ENCODE measurements around the gene NFIC.
"Not testable (repeated sequence)": the region's sequence is repeated elsewhere in the genome, so short reads cannot be mapped to it uniquely, and the experiment has no call there.

Gene NFIC

DNA sequence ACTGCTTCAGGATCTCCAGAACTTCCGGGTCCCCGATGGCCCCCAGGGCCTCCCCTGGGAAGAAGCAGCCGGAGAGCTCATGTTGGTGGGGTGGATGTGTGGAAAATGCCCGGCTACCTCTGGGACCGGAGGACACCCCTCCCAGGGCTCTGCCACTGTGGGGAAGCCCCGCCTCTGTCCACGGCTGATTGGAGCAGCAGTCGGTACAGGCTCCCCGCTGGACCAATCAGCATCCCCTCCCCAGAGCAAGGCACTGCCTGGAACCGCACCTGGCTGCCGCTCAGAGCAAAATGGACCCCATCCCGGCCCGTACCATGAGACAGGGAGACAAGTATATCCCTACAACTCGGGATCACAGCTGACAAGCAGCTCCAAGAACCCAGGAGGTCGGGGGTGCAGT lies 127.7 kb downstream of the NFIC start:
- H3K4me3 ChIP-seq (ENCODE audit: low read length): peak overlapping the region; percentile 41
- DNase-seq (ENCODE audit: low read depth, low spot score): peak; percentile 57

DNA sequence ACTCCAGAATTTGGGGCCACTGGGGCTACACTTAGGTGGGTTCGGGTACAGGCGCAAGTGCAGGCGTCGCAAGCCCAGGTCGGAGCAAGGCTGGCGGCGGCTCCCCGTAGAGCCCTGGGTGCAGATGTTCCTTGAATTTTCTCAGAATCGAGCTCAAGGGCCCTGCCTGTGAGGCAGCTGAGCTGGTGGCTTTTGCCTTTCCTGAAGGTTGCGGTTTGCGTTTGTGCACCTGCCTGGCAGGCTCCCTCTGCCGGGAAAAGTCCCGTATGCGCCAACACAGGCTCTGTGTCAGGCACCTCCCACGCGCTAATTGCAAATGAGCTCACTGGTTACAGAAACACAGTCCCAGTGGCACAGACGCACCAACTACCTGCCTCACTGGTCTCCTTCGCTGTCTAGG lies 128.2 kb downstream of the NFIC start:
- DNase-seq (ENCODE audit: low read depth, low spot score): peak; percentile 95
- H3K4me3 ChIP-seq (ENCODE audit: low read length): peak overlapping the region; percentile 41

DNA sequence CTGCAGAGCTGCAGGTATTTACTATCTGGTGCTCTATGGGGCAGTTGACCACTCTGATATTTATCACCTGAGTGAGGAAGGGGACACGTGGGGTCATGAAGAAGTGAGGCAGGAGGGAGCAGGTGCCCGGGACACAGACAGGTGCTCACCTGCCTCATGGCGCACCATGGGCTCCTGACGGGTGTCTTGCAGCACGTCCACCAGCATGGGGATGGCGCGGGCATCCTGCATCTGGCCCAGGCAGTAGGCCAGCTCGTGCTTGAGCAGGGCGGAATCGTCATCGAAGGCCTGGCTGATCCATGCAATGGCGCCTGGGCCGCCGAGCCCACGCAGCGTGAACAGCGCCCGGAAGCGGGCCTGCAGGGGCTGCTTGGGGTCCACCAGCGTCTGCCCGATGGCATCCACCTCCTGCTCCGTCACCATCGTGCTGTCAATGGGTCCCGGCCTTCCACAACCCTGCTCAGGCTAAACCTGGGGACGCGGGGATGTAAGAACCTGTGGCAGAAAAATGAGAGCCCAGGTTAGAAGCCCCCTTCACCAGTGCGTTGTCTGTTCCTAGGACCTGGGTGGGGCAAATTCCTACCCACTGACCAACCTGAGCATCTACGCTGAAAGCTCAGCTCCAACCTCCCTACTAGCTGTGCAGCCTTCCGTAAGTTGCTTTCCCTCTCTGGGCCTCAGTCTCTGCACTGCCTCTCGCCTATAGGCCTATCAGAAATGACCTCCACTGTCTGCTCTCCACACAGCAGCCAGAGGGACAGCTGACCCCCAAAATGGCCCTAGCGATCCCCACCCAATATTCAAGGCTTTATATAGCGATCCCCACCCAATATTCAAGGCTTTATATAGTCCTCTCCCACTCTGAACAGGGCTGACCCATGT lies 130.2 kb downstream of the NFIC start:
- DNase-seq (ENCODE audit: low read depth, low spot score): no peak

DNA sequence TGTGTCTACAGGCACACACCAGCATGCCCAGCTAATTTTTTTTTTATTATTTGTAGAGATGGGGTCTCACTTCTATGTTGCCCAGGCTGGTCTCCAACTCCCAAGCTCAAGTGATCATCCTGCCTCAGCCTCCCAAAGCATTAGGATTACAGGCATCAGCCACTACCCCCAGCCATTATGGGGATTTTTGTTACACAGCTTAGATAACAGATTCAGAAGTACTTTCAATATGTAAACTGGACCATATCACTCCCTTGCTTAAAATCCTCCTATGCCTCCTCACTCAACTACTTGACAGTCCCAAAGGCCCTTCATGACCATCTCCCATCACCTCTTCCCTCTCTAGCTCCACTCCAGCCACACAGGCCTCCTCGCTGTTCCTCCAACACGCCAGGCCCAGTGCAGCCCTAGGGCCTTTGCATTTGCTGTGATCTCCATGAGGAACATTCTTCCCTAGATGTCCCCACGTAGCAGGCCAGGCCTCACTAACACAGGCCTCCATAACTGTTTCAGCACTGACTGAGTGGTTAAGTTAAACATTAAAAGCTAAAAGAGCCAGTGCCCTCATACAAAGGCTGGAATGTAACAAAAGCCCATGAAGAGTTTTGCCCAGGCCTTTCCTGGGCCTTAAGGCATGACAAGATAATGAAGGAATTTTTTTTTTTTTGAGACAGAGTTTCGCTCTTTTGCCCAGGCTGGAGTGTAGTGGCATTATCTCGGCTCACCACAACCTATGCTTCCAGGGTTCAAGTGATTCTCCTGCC lies 131.6 kb downstream of the NFIC start:
- H3K4me3 ChIP-seq (ENCODE audit: low read length): no peak overlapping the region
- no peak for DNase-seq (ENCODE audit: low read depth, low spot score)

More for the DNA sequence above, 130.2 kb downstream of the NFIC start:
- no peak overlapping the region for H3K4me3 ChIP-seq (ENCODE audit: low read length)

DNA sequence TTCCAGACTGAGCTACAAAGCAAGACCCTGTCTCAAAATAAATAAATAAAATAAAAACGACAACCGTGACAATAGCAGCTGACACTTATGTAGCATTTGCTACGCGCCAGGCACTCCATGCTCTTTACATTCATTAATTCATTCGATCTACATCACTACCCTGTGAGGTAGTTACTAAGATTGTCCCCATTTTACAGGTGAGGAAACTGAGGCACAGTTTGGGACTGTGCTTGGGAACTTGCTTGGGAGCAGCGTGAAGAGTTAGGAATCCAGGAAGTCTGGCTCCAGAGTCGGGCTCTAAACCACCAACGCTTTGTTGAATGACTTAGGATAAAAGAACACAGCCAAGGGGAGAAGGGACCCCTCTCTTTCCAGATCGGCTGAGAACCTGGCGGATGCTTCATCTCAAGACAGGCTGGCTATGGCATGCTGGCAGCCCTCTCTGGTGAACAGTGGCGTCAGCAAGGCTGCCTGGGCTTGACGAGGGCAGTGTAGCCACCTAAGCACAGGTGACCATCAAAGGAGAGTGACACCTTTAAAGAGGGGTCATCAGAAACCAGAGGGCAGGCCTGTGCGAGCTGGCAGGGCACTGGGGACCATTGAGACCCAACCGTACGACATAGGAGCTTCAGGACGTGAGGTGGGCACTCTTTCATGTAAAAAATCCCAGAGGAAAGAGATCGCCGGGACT lies 133.5 kb downstream of the NFIC start:
- DNase-seq (ENCODE audit: low read depth, low spot score): no peak

DNA sequence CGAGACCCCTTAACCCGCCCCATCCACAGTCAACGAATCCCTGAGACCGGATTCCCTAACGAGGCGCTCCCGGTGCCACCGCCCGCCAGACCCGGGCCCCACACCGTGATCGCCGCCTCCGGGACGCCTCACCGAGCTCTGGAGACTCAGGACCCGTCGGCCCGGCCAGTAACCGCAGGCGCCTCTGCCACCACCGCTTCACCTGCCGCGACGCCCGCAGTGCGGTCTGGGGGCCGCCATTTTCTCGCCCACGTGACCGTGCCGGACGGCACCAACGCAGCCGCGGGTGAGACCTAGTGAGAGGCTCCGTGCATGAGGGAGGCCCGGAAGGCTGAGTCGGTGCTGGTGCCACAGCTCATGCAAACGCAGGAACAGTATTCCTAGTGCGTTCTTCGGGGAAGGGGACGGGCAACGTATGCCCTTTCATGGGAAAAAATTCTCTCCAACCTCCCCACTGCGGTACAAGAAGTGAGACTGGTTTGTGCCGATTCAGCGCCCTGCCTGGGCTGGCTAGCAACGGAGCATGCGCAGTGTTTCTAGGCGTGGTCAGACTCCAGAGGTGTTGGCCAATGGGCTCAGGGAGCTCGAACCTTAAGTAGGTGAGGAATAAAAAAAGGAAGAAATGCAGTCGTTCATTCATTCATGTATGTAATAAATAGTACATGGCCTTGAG lies 134.2 kb downstream of the NFIC start, which contains the start of gene DOHH:
Gene DOHH (minus strand): TSS at position 246 of the 673 bp plus-strand sequence. CDS start 3,860 bp downstream, outside the sequence.
- H3K4me3 ChIP-seq (ENCODE audit: low read length): peak within 1 kb of the TSS; percentile 99
- peak; percentile 98 for DNase-seq (ENCODE audit: low read depth, low spot score)

More for the DNA sequence above, 133.5 kb downstream of the NFIC start:
- peak overlapping the region; percentile 99 for H3K4me3 ChIP-seq (ENCODE audit: low read length)

DNA sequence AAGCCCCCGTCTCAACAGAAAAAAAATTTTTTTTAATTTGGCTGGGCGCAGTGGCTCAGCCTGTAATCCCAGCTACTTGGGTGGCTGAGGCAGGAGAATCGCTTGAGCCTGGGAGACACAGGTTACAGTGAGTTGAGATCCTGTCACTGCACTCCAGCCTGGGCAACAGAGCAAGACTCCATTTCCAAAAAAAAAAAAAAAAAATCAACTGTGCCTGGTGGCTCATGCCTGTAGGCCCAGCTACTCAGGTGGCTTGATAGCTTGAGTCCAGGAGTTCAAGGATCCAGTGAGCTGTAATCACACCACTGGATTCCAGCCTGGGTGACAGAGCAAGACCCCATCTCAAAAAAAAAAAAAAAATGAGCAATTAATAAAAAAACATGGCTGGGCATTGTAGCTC lies 135.4 kb downstream of the NFIC start:
- H3K4me3 ChIP-seq (ENCODE audit: low read length): no peak overlapping the region
- no peak for DNase-seq (ENCODE audit: low read depth, low spot score)

DNA sequence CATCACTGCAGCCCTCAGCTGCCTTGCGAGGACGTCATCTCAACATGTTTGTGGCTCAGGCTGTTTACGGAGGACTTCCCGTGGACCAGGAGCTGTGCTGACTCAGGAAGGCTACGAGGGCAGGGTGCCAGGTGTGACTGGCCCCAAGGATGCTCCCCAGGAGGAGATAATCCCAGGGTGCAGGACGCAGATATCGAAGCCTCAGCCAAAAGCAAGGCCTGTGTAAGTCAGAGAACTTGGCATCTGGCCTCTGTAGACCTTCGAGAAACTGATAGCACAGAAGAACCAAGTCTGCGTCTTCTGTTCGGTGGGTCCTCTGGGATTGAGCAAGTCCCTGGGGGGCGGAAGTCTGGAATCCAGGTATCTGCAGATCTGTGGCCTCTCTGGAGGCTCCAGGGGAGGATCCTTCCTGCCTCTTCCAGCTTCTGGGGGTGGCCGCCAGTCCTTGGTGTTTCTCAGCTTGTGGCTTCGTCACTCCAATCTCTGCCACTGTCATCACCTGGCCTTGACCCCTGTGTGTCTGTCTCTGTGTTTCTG lies 136.7 kb downstream of the NFIC start:
- no peak overlapping the region for H3K4me3 ChIP-seq (ENCODE audit: low read length)
- DNase-seq (ENCODE audit: low read depth, low spot score): no peak

DNA sequence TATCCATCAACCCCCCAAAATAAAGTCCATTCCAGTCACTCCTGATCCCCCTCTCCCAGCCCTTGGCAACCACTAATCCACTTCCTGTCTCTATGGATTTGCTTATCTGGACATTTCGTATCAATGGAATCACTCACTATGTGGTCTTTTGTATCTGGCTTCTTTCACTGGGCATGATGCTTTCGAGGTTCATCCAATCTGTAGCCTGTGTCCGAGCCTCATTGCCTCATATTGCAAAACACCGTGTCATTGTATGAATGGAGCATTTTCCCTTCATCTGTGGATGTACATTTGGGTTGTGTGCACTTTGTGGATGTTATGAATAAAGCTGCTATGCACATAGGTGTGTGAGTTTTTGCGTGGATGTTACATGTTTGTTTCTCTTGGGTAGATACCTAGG lies 138.4 kb downstream of the NFIC start:
- H3K4me3 ChIP-seq (ENCODE audit: low read length): peak overlapping the region; percentile 83; the same call in 1 of the 2 replicates
- DNase-seq (ENCODE audit: low read depth, low spot score): no peak

DNA sequence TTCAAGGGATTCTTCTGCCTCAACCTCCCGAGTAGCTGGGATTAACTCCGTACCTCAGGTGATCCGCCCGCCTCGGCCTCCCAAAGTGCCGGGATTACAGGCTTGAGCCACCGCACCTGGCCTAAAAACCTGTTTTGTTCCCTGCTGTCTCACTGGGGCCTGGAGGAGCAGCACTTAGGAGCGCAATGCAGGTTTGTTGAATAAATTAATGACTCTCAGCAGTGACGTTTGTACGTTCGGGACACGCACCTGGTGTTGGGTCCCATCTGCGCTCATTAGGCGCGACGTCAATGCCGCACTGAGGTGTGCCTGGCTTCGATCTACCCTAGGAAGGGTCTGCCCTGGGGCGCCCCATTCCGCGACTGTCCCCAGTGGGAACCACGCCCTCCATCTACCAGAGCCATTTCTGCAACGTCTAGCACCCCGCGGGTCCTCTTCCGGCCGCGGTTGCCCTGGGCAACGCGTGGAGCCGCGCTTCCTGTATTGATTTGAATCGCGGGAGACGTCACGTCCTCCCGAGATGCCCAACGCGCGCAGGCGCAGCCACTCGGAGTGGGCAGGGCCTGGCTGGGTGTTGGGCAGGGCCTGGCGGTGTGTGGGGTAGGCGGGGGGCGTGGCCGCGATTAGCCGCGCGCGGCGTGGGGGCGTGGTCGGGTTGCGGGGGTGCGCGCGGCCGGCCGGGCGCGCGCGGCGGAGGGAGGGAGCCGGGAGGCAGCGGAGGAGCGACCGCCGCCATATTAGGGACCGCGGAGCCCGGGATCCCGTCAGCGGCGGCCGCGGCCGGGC lies 139.4 kb downstream of the NFIC start, which contains the start of gene FZR1:
Gene FZR1 (plus strand): TSS at position 714 of the 786 bp plus-strand sequence. CDS start 16,679 bp downstream, outside the sequence.
- peak; percentile 97 for DNase-seq (ENCODE audit: low read depth, low spot score)
- H3K4me3 ChIP-seq (ENCODE audit: low read length): peak within 1 kb of the TSS; percentile 84

DNA sequence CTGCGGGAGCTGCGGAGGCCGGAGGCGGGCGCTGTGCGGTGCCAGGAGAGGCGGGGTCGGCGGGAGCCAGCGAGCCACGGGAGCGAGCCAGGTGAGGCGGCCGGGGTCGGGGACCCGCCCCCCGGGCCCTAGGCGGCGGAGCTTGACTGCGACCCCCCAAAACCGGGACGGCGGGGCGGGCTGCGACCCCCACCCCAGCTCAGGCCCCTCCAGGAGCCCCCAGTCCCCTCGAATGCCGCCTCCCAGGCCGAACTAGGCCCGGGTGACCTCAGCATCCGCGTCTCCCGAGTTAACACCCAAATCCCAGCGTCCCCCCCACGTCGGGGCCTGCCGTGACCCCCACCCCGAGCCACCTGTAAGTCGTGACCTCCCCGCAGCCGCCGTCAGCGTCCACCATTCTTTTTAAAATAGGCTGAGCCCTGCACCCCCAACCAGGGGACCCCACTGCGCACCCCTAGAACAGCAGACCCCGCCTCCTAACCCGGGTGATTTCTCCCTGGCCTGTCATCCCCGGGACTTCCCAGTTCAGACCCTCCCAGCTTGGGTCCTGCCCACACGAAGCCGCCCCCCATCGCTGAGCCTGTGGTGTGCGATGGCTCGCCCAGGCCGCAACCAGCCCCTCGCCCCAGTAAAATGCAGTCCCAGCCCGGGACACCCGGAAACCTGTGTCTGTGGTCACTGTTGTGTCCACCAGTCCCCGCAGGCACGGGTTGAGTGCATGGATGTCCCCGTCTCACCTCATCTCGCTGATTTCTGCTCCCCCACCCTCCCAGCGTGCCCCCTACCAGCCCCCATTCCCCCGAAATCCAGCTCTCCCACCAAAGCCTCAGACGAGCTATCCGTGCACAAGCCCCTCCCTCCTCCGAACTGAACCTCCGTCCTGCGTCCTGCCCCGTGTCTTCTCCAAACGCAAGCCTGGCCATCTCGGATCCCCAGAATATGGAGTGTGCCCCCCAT lies 140.3 kb downstream of the NFIC start:
- no peak for DNase-seq (ENCODE audit: low read depth, low spot score)
- H3K4me3 ChIP-seq (ENCODE audit: low read length): peak overlapping the region; percentile 84

DNA sequence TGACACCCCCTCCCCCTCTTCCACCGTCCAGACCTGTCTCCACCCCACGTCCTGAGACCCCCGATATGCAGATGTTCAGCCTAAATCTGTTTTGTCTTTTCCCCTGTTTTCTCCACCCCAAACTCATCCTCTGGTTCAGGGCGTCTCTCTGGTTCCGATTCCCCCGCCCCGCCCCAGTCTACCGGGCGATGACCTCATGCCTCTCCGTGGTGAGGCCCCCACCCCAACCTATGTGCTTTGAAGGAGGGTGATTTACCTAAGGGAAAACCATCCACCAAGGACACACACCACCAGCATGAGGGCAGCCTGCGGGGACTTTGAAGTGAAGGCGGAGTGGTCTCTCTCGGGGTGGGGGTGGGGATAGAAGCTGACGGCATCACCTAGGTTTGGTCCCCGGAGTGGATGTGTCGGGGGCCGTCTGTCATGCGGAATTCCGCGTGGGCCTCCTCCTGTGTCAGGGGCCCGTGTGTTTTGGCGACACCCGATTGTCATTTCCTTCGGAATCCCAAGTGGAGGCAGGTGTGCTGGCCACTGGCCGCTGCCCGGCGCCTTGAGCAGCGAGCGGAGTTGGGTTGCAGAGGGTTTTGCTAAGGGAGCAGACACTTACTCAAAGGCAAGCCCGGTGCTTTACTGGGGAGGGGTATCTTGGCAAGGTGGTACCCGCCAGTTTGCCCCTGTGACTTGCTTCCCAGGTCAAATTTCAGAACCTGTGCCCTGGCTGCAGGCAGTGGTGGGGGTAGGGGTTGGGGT lies 141.2 kb downstream of the NFIC start:
- DNase-seq (ENCODE audit: low read depth, low spot score): no peak
- peak overlapping the region; percentile 84 for H3K4me3 ChIP-seq (ENCODE audit: low read length)

DNA sequence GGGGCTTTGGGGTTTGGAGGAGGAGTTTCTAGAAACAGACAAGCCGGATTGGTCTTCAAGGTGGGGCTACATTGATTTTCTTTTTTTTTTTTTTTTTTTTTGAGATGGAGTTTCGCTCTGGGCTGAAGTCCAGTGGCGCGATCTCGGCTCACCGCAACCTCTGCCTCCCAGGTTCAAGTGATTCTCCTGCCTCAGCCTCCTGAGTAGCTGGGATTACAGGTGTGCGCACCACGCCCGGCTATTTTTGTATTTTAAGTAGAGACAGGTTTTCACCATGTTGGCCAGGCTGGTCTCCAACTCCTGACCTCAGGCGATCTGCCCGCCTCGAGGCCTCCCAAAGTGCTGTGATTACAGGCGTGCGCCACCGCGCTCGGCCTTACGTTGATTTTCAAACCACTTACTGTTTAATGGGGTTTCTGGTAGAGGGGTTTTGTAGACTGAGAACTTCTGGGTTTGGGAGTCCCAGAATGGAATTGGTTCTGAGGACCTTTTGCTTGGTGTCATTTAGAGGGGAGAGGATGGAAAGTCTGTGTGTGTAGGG lies 141.8 kb downstream of the NFIC start:
- DNase-seq (ENCODE audit: low read depth, low spot score); H3K4me3 ChIP-seq (ENCODE audit: low read length): not testable (repeated sequence)

DNA sequence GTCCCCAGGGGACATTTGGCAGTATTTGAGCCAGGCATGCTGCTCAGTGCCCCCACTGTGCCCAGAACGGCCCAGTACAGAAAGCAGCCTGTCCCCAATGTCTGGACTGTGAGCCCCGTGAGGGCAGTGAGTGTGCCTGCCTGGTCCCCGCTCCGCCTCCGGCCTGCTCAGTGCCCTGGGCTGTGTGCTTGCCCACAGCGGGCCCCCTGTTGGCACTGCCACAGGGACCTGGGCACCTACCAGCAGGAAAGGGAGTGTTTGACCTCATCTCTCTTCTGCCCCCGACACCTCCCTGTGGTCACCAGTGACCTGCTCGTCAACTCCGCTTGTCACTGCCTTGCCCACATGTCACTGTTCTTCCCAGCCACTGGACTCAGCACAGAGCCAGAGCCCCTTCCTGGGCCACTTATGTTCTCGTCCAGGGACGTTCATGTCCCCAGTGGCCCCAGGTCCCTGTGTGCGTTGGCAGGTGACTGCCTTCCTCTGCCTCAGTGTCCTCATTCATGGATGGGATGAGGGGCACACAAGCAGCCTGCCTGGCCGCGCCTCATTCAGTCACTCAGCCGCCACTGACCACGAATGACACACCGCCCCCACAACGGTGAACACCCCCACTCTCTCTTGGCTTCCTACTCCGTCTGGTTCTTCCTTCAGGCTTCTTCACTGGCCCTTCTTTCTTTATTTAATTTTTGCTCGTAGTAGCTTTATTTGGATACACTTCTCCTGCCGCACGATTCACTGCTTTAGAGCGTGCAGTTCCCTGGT lies 142.6 kb downstream of the NFIC start:
- no peak overlapping the region for H3K4me3 ChIP-seq (ENCODE audit: low read length)
- no peak for DNase-seq (ENCODE audit: low read depth, low spot score)

DNA sequence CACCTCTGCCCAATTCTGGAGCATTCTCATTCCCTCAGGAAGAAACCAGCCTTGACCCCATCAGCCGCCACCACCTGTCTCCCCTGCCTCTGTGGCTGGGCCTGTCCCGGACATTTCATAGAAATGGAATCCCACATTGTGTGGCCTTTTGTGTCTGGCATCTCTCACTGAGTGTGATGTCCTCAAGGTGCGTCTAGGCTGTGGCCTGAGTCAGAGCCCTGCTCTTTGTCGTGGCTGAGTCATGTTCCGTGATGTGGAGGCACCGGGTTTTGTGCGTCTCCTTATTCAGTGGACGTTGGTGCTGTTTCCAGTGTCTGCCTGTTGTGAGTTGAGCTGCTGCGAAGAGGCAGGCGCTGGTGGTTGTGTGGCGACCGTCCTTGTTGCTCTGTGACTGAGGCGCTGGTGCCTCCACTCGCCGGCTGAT lies 143.2 kb downstream of the NFIC start:
- no peak for DNase-seq (ENCODE audit: low read depth, low spot score)
- no peak overlapping the region for H3K4me3 ChIP-seq (ENCODE audit: low read length)
